ENCODE measurements around the gene WWOX.

WWOX gene

DNA sequence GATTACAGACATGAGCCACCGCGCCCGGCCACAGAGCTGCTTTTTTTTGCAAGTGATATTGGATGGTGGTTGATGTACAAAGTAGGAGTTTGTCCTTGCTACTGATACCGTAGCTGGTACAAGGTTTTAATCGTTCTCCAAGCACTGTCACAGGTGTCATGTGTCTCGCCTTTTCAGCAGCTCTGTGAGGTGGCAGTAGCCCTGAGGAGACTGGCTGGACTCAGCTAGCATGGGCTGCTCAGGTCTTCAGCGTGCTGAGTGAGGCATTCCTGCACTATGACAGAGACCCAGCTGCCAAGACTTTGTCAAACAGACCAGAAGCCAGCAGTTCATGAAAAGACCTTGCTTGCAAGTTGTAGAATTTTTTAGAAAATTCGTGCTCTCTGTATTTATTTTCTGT is 7.2 kb downstream of the WWOX start:
- DNase-seq, result no peak

DNA sequence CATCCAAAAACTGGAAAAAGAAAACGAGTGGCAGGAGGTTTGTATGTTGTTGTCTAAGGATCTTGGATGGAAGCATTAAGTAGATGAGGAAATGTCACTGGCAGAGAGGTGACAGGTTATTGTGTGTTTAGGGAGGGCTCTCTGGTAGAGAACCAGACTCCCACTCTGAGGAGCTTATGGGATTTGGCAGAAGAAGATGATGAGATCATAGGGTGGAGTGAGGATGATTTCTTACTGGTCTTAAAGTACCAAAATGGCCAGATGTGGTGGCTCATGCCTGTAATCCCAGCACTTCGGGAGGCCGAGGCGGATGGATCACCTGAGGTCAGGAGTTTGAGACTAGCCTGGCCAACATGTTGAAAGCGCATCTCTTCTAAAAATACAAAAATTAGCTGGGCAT is 9.0 kb downstream of the WWOX start:
- DNase-seq, result no peak

DNA sequence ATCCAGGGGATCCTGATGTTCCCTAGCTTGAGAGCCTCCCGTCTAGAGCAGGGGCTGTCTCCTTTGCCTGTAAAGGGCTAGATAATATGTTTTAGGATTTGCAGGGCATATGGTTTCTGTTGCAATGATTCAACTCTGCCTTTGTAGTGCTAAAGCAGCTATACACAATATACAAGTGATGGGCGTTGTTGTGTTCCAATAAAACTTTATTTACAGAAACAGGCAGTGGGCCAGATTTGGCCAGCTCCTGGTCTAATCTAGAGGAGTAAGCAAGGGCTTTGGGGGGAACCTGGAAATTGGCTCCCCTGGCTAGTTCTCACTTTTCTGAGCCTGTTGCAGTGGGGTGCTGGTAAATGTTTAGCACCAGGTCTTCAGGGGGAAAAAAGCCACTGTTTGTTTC is 13.8 kb downstream of the WWOX start:
- DNase-seq, result no peak

DNA sequence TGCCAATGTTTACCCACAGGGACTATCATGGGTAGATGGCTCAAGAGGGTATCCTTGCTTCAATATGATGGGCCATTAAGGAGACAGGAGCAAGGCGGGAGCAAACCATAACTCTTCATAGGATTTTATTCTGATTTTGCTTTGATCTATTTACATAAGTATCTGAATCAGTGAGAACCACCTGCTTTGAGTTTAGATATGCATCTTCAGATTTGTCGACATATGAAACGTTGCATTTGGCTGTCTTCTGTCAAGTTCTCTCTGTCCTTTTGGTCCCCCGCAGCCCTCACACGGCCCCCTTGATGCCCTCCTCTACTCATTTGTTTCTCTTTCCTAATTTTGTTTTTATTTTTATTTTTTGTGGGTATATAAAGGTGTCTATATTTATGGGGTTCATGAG is 16.2 kb downstream of the WWOX start:
- DNase-seq, result no peak

DNA sequence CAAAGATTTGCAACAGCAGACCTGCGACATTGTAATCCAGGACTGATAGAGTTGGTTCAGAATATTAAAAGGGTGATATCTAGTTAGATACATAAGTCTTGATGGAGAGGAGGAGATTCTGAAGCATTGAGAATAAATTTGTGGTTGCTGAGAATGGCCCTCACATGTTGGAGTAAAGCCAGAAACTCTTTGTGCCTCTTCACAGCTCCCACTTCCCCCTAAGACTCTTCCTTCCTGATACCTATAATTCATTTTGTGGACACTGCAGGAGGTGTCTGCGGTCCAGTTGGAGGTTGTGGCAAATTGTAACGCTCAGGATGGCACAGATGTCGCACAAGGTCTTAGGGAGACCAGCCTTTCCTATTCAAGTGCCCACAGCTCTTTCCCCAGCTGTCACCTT is 17.5 kb downstream of the WWOX start:
- DNase-seq, result no peak

DNA sequence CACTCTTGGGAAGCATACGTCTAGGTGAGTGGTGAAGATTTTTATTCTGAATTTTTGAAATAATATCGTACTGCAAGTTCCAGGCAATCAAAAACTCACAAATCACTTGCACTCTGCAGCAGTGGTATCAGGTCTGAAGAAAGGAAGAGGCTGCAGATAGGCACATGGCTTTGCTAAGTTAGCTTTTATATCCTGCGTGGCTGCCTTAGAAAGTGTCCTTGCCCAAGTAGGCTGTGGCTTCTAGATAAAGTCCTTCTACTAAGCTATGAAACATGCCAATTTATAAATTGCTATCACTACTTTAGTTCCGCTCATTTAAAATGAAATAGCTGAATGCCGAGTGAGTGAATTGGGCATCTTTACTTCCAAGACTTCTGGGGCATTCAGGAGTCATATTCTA is 17.9 kb downstream of the WWOX start:
- DNase-seq, result no peak

DNA sequence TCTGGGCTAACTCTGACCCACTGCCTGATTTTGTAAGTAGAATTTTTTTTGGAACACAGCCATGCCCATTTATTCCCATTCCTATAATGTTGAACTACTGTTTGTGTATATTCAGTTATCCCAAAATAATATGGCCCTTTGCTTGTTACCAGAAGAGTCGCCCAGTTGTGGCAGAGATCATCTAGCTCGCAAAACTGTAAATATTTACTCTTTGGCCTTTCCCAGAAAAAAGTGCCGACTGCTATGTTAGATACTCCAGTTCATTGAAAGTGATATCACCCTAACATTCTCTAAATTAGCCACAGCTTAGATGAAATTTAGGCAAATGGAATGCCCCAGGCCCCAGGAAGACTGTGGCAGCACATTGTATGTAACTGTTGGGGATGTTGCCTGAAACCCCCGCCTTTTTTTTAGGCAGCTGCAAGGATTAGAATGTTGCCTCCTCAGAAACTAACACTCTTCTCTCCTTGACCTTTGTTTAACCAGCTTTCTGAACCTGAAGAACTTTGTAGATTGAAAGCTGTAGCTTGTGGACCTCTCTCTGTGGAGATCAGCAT is 19.1 kb downstream of the WWOX start:
- no peak for DNase-seq

DNA sequence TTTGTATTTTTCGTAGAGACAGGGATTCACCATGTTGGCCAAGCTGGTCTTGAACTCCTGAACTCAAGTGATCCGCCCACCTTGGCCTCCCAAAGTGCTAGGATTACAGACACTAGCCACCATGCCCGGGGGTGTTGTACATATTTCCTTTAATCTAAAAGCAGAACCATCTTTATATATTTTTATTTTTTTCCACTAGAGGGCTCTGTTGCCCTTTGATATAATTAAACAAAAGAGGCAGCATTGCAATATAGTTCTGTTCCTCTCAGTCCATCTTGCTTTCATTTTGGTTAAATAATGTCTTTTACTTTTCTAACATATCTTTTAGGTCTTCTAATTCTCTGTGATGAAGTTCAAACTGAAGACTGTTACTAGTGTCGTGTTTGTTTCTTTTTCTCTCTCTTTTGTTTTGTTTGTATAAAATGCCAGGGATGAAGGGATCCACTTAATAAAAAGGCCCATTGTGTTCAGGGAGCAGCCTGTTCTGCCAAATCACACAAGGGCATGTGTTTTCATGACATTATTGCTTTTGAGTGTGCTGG is 23.4 kb downstream of the WWOX start:
- peak; percentile 76 for DNase-seq

DNA sequence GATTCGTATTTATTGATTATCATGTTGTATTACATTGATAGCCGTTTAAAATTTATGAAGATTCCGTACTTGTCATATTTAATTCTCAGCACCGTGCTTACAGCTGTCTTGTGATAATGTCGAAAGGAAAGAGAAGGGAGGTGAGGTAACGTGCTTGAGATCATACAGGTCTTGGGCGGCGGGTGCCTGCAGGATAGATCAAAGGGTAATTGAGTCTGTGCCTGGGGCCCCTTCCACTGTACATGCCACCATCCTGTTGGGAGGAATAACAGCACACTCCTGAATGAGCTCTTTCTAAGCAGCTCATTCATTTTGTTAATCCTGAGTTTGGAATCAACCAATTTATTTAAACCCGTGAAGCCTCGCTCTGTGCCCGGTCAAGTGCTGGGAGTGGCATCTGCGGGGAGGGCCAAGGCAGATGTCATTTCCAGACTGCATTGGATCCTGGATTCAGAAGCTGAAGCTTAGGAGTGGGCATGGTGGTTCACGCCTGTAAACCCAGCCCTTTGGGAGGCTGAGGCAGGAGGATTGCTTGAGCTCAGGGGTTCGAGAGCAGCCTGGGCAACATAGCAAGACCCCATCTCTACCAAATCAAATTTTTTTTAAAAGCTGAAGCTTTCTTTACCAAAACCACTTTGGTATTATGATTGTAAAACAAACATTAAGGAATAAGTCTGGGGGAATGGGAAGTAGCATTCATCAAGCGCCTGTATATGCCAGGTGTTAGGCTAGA is 25.8 kb downstream of the WWOX start:
- no peak for DNase-seq

DNA sequence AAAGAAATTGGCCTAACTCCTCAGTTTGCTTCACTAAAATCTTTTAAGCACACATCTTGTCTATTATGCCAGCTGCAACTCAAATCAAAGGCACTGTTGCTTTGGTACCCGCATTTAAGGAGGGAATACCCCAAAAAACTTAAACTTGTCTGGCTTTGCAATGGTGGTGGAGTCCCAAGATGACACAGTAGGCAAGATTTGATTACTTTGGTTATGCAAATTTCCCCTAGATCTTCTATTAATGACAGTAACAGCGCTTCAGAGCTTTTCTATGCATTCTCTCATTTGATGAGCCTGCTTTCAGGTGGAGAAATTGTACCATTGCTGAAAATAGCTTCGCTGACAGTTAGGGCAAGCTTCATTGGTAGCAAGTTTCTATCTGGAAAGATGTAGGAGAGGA is 27.2 kb downstream of the WWOX start:
- DNase-seq, result no peak

DNA sequence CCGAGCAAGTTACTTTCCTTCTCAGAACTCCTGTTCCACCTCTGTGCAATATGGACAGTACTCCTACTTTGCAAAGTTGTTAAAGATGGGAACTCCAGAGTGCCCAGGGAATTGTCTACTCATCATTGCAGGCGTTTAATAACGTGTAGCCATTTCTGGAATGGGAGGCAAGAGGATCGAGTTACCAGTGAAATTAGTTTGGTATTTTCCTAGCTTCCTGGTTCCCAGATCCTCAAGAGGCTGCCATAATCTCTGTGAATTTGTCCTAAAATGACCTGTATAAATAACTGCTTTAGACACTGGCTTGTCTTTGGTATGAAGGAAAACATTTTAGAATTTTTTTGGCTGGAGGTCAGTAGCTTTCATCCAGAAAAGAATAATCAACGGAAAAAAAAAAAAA is 27.7 kb downstream of the WWOX start:
- no peak for DNase-seq

DNA sequence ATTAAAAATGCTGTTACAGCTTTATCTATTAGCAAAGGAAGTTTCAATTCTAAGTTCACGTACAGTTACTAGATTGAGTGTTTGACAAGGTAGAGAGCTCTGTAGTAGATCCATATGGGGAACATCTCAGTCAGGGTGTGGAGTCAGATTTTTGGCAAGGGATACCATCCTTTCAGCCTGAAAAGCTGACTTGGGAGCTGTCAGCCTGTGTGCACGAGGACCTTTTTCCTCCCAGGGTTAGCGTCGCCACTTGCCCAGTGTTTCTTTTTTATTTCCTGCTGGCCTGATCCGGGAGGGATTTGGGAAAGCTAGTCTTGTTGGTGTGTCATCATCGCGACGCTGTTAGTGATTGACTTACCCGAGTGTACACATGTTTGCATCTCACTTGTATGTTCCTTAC is 29.5 kb downstream of the WWOX start:
- no peak for DNase-seq

DNA sequence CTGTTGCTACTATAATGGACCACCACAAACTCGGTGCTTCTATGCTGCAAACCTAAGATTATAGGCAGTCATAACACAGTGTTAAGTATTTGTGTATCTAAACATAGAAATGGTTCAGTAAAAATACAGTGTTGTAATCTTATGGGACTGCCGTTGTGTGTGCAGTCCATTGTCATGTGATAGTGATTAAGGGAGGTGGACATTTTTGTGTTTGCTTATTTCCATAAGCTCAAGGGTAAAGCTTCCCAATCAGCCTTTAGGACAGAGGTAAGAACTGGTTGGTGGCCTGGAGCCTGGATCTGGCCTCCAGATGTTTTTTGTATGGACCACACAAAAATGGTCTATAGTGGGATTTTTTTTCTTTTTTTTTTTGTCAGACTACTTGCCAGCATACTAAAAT is 29.9 kb downstream of the WWOX start:
- no peak for DNase-seq

DNA sequence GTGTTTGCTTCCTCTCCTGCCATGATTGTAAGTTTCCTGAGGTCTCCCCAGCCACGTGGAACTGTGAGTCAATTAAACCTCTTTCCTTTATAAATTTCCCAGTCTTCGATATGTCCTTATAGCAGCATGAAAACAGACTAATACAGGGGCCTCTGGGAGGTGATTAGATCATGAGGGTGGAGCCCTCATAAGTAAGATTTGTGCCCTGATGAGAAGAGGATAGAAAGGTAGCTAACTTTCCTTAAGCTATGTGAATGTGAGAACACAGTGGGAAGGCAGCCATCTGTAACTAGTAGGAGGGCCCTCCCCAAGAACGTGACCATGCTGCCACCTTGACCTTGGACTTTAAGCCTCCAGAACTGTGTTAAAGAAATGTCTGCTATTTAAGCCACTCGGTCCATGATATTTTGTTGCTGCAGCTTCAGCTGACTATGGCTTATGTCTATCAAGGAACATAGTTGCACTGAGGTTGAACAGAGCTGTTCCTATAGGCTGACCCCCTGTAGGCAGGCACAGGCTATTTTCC is 30.7 kb downstream of the WWOX start:
- DNase-seq, result no peak

DNA sequence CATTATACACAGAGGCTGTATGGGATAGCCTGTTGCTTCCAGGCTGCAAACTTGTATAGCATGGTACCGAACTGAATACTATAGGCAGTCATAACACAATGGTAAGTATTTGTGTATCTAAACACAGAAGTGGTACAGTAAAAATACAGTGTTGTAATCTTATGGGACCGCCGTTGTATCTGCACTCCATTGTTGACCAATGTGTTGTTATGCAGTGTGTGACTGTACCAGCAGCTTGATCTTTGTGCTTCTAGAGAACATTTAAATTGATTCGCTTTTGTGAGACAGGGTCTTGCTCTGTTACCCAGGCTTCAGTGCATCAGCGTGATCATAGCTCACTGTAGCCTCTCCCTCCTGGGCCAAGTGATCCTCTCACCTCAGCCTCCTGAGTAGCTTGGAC is 31.5 kb downstream of the WWOX start:
- DNase-seq, result no peak

DNA sequence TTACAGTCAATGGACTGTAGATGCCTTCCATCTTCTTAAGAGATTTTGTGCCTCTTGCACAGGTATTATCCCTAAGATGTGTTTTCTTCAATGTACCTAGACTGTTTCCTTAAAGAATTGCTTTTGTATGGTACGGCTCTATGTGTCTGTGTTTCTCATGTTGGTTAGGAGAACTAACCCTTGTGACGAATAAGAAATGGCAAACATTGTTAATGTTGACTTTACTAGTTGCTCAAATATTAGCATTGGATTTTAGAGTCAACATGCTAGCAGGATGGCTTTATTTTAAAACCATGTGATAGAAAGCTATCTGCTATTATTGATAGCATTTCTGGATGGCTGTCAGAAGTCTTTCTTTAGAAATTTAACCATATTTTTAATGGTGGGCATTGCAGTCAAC is 34.5 kb downstream of the WWOX start:
- no peak for DNase-seq

DNA sequence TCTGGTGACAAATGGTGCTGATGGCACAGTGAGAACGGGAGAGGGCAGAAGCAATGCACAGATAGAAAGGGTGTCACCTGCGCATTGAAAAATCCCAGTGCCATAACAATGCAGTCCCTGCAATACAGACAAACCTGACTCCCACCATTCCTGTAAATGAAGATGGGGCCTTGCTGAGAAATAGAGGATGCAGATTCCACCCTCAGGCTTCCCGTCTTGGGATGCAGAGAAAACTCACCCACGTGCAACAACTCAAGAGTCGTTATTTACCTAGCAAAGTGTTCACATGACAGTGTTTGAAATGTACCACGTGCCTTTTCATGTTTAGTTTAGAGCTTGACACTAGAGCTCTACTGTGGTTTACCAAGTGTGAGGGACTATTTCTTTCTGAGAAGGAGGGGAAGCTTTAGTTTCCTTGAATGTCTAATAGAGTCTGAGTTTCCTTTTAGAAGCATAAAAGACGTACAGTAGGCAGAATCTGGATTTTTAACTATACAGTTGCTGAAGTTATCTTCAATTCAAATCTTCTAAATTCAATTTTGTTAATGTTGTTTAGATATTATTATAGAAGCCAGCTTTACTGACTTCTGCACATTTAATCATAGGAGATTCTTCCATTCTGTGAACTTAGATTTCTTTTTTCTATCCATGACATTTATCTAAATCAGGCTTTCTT is 35.6 kb downstream of the WWOX start:
- DNase-seq, result no peak

DNA sequence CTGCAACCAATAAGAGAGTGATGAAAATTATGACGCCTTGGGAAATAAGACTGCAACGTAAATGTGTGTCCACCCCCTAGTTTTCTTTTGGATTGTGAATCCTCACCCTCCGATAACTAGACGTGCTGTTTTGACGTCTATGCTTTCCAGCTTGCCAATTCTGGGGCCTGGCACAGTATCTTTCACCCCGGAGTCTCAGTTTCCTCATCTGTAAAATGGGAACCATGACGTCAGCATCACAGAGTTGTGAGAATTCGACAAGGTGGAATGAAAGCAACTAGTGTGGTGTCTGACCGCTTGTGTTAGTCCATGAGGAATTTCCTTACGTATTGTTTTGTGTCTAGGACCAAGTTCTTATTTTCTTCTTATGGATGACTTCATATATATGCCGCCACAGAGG is 37.7 kb downstream of the WWOX start:
- no peak for DNase-seq

DNA sequence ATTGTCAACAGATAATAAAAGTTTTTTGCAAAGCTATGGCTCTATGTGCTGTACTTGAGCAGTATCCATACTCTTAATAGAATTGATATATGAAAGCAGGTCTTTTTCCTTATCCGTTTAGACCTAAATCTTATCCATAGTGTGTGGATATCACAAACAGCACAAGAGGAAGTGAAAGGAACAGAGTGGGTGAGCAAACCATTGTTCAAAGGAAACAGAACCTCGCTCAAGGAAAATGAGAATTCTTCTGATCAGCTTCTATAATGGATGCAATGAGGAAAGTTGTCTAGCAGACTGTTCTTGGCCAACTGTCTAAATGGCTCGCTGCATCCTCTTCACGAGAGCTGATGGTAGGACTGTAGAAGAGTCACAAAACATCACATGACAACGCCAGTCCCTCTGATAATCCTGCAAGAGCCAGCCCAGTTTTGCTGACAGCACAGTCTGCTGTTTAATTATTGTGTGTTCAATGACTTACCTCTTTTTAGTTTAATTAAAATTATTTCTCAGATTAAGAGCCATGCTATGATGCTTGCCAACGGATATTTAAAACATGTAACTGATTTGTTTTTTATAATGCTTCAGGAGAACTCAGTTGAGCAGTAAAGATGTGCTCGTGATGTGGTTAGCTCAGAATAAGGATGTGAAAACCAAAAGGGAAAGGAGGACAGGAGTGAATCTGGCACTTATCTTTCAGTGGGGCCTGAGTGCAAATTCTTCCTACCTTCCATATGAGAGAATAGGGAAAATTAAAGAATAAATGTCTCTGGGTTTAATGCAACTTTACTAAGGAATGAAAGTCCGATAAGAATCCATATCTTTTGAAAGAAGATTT is 38.5 kb downstream of the WWOX start:
- DNase-seq, result peak; percentile 32

DNA sequence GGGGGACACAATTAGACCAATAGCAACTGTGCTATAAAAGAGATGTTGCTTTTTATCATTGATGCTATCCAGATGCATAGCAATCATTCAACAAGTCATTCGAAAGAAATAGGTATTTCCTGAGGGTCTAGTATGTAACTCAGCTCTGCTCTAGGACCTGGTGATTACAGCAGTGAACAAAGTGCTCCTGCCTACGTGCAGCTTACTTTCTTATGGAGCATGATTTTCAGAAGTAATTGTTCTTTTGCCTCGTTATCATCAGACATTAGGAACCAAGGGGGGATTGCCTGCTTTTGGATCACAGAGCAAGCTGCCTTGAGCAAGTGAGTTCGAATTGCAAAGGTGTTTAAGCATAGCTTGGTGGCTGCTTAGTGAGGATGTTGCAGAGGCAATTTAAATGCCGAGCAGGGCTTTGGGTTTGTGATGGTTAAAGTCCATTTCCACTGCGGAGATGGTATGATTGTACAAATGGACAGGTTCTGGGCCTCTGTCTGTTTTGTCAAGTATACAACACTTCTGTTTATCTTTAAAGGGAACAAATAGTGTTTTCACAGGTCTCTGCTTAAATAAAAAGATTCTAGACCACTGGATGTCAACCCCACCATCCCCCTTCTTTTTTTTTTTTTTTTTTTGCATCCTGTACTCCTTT is 41.5 kb downstream of the WWOX start:
- DNase-seq, result no peak

DNA sequence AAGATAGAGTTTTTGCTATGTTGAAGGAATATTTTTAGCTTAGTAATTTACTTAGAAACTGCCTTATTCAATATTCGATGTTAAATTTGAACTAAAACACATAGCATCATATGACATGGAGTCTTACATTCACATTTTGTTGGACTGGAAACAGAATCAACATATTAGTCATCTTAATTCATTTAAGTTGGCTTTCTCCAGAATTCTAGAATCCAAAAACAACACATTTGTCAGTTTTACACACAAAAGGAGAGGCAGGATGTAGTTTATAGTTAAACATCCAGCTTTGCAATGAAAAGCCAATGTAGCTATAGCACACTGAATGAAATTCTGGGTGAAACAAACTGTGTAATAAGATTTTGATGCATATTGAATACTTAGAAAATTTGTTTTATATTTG is 43.3 kb downstream of the WWOX start:
- DNase-seq, result no peak

DNA sequence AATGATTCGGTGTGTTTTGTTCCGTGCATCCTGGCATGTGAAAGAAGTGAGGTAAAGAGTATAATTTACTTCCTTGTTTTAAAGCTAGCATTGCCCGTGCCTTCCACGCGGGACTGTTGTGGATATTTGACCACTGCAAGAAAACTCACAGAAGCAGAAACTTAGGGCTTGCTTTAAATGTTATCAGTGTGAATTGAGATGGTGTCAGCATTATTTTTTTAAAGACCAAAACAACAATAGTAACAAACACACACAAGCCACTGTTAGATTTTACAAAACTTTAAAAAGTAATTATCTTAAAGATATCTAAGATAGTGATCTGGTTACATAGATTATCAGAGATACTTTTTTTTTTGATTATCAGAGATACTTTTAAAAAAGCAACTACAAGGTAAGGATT is 47.4 kb downstream of the WWOX start:
- DNase-seq, result no peak

All from inflammatory macrophage treated with lipopolysaccharide for 4 hours (primary cell).